H1 (cell line): Measurements from ENCODE around the gene NEK11. TPM values are rescaled to one million over a fixed set of nuclear protein-coding genes. Genes with fewer than 3 reads are reported as not detected.

Experiments used
- ASH2L ChIP-seq: fragments of 200-600, 300-600 bp; sonication (generic); IDR thresholded peaks from one replicate; pipeline ENCODE4 v1.7.1; 2017; ENCODE audit warnings: low read length
- BRCA1 ChIP-seq: IDR thresholded peaks from 2 replicates; pipeline ENCODE4 v1.6.1; 2012; ENCODE audit warnings: low read depth, low read length, improper control_type of control experiment
- KDM4A ChIP-seq: IDR thresholded peaks from one replicate; pipeline ENCODE4 v1.7.1; 2012; ENCODE audit warnings: low read depth, mild to moderate bottlenecking, moderate library complexity, low read length, inconsistent platforms; ENCODE audit not compliant: severe bottlenecking
- NRF1 ChIP-seq: IDR thresholded peaks from 2 replicates; pipeline ENCODE4 v1.6.1; 2011; ENCODE audit warnings: mild to moderate bottlenecking, low read depth, low read length, improper control_type of control experiment
- POLR2A ChIP-seq, 2 experiments: IDR thresholded peaks; 1 replicate in 1 of 2; 2 replicates in 1 of 2; pipeline ENCODE4 v1.6.1; 2011; ENCODE audit warnings: low read depth in 2 of 2, low read length in 2 of 2, mild to moderate bottlenecking in 2 of 2; ENCODE audit errors: control extremely low read depth in 1 of 2
- POU5F1 ChIP-seq: IDR thresholded peaks from 2 replicates; pipeline ENCODE4 v1.6.1; 2011; ENCODE audit warnings: low read depth, mild to moderate bottlenecking, low read length, moderate library complexity
- RFX5 ChIP-seq: IDR thresholded peaks from 2 replicates; pipeline ENCODE4 v1.6.1; 2011; ENCODE audit warnings: low read depth, low read length, improper control_type of control experiment, borderline replicate concordance
- SRF ChIP-seq: IDR thresholded peaks from 2 replicates; pipeline ENCODE4 v1.6.1; 2011; ENCODE audit warnings: mild to moderate bottlenecking, low read depth, low read length, moderate library complexity
- polyA plus RNA-seq, 7 experiments: library from polyadenylated mRNA; depleted of rRNA in 3 of 7; stranded (reverse) in 5 of 7; unstranded in 2 of 7; fragments of >200 nt in 5 of 7; fragments of 200-250 nt in 2 of 7; gene quantifications; 1 replicate in 5 of 7; 2 replicates in 1 of 7; 4 replicates in 1 of 7; pipeline versions ENCODE4 v1.2.1 to v1.2.3, GENCODE V29; 2011 to 2013; ENCODE audit warnings: missing spikeins in 2 of 7, mixed read lengths in 2 of 7
- total RNA-seq: library from RNA; stranded (reverse); fragmentation: NEBNext Ultra II Directional; extraction: Animal tissue kit (Norgen Biotek cat#: 25700); gene quantifications from 2 replicates; pipeline ENCODE4 v1.2.1, GENCODE V29; 2021
- TF ChIP-seq, protein P1 (sequence below), 3 experiments: IDR thresholded peaks; 1 replicate in 2 of 3; 2 replicates in 1 of 3; pipeline versions ENCODE4 v1.5.1 to v1.6.1; 2011; ENCODE audit warnings: low read length in 3 of 3, mild to moderate bottlenecking in 3 of 3, inconsistent platforms in 2 of 3, low read depth in 1 of 3, moderate library complexity in 1 of 3; ENCODE audit not compliant: insufficient read depth in 1 of 3; ENCODE audit errors: control extremely low read depth in 1 of 3

The NEK11 gene
- total and polyA plus RNA-seq, 2 of the 8 experiments (the other 6 are each of a cell fraction or from before 2014, with no cell fraction given), result 0.60 TPM; not detected in 1

- TF ChIP-seq, protein P1, sequence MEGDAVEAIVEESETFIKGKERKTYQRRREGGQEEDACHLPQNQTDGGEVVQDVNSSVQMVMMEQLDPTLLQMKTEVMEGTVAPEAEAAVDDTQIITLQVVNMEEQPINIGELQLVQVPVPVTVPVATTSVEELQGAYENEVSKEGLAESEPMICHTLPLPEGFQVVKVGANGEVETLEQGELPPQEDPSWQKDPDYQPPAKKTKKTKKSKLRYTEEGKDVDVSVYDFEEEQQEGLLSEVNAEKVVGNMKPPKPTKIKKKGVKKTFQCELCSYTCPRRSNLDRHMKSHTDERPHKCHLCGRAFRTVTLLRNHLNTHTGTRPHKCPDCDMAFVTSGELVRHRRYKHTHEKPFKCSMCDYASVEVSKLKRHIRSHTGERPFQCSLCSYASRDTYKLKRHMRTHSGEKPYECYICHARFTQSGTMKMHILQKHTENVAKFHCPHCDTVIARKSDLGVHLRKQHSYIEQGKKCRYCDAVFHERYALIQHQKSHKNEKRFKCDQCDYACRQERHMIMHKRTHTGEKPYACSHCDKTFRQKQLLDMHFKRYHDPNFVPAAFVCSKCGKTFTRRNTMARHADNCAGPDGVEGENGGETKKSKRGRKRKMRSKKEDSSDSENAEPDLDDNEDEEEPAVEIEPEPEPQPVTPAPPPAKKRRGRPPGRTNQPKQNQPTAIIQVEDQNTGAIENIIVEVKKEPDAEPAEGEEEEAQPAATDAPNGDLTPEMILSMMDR (IDR thresholded peaks at IDR 0.05; ENCODE audit: control extremely low read depth in 1 of 3, insufficient read depth in 1 of 3, low read depth in 1 of 3, low read length in 3 of 3), result no peak
- TF ChIP-seq POU5F1 (no peak), POLR2A (IDR thresholded peaks at IDR 0.05; ENCODE audit: control extremely low read depth in 1 of 2, low read depth in 2 of 2, low read length in 2 of 2) (no peak), NRF1 (no peak), RFX5 (no peak), BRCA1 (no peak), SRF (no peak), ASH2L (no peak), KDM4A (no peak)
- TF ChIP-seq, all 59 proteins: peak for 0
These were observed 5.0 kb downstream of the NEK11 start (continued) for GRCh38 chr3:131031660-131032059.
